Raji (cell line): ENCODE data around the gene LSR.

Experiments used
- POLR2A ChIP-seq: IDR thresholded peaks from 2 replicates; pipeline ENCODE4 v1.6.1; 2011; ENCODE audit warnings: low read depth, low read length, control low read depth; ENCODE audit not compliant: insufficient read depth

The LSR gene

DNA sequence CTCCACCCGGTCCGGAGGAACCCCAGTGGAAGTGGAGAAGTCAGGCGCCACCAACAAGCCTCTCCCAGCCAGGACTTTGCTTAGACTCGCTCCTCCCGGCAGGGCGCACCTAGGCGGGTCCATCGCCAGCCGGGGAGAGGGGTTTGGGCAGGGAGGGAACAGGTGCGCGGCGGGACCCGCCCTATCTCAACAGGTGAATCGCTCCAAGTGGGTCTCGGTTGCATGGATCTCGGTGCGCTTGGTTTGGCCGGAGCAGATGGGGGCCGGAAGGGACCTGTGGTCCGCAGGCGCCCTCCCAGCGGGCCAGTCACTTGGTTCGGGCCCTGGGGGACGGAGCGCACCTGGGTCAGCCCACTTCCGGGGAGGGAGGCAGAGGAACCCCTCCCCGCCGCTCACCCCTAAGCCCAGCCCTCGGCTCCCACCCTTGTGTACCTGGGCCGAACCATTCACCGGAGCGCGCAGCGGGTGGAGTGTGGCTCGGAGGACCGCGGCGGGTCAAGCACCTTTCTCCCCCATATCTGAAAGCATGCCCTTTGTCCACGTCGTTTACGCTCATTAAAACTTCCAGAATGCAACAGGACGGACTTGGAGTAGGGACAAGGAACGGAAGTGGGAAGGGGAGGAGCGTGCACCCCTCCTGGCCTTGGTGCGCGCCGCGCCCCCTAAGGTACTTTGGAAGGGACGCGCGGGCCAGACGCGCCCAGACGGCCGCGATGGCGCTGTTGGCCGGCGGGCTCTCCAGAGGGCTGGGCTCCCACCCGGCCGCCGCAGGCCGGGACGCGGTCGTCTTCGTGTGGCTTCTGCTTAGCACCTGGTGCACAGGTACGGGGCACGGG, at the start of gene LSR:
Gene LSR (plus strand): TSS at position 693 of the 836 bp plus-strand sequence. CDS start 21 bp downstream, at position 714.
- TF ChIP-seq POLR2A: peak; percentile 92

GRCh38 chr19:35199481-35199880, 49.3 kb upstream of the LSR start:
- no peak for TF ChIP-seq POLR2A

GRCh38 chr19:35202722-35203688, 45.8 kb upstream of the LSR start:
- no peak for TF ChIP-seq POLR2A

DNA sequence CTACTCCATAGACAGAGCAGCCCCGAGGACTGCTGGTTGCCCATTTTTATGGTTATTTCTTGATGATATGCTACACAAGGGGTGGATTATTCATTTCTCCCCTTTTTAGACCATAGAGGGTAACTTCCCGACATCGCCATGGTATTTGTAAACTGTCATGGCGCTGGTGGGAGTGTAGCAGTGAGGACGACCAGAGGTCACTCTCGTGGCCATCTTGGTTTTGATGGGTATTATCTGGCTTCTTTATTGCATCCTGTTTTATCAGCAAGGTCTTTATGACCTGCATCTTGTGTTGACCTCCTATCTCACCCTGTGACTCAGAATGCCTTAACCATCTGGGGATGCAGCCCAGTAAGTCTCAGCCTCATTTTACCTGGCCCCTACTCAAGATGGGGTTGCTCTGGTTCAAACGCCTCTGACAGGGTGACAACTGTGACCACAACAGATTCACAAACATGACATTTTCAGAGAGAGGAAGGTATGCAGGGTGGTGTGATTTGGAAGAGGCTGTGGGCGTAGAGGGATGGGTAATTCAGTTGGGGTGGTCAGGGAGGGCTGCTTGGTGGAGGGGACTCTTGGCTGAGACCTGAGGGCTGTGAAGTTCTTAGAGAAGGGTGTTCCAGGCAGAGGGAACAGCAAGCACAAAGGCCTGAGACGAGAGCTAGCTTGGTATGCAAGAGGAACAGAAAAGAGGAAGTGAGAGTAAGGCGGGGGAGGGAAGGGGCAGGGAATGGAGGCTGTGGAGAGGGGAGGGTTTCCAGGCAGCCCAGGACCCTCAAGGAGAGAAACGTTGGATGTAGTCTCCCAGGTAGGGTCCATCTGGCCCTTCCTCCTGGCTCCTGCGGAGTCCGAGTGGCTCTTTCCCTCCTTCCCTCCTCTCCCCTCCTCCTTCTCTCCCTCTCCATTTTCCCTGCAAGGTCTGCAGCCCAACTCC, 43.7 kb upstream of the LSR start:
- TF ChIP-seq POLR2A: 0 out of 2 replicates have a peak, but pooled peaks have one; percentile 23

GRCh38 chr19:35205733-35206323, 43.0 kb upstream of the LSR start:
- no peak for TF ChIP-seq POLR2A

GRCh38 chr19:35206379-35206778, 42.4 kb upstream of the LSR start:
- peak; percentile 30; the same call in 1 of the 2 replicates for TF ChIP-seq POLR2A

- TF ChIP-seq POLR2A: no peak
Measured at GRCh38 chr19:35206855-35207254, 41.9 kb upstream of the LSR start.

GRCh38 chr19:35207391-35207871, 41.4 kb upstream of the LSR start:
- TF ChIP-seq POLR2A: no peak

GRCh38 chr19:35208121-35208520, 40.7 kb upstream of the LSR start:
- no peak for TF ChIP-seq POLR2A

DNA sequence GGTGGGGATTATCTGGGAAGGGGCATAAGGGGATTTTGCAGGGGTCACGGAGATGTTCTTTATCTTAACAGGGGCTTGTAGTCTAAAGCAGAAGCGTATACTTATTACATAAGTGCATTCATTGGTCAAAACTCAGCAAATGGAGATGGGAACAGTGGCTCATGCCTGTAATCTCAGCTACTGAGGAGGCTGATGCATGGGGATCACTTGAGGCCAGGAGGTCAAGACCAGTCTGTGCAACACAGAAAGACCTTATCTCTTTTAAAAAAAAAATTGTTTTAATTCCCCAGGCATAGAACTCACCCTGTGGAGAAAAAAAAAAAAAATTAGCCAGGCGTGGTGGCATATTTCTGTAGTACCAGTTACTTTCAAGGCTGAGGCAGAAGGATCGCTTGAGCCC, 39.2 kb upstream of the LSR start:
- no peak for TF ChIP-seq POLR2A

GRCh38 chr19:35211545-35212230, 37.1 kb upstream of the LSR start:
- no peak for TF ChIP-seq POLR2A

DNA sequence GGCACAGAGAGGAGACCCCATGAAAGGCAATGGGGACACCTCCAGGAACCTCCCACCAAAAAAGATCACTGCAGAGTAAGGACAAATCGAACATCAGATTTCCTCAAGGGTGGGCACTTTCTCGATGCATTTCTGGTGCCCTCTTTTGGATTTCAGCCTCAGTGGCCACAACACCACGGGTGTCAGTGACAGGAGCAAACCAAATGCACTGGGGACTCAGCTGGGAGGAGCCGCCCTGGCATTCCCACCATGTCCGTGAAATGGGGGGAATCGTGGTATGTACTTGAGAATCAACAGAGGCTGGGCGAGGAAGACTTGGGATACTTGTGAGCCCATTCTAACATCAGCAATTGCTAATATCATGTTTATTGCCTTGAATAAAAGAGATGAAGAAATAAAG, 36.6 kb upstream of the LSR start:
- TF ChIP-seq POLR2A: no peak
